ENCODE data around the gene LONRF3.
"Not testable (repeated sequence)": the region's sequence is repeated elsewhere in the genome, so short reads cannot be mapped to it uniquely, and the experiment has no call there.

DNA sequence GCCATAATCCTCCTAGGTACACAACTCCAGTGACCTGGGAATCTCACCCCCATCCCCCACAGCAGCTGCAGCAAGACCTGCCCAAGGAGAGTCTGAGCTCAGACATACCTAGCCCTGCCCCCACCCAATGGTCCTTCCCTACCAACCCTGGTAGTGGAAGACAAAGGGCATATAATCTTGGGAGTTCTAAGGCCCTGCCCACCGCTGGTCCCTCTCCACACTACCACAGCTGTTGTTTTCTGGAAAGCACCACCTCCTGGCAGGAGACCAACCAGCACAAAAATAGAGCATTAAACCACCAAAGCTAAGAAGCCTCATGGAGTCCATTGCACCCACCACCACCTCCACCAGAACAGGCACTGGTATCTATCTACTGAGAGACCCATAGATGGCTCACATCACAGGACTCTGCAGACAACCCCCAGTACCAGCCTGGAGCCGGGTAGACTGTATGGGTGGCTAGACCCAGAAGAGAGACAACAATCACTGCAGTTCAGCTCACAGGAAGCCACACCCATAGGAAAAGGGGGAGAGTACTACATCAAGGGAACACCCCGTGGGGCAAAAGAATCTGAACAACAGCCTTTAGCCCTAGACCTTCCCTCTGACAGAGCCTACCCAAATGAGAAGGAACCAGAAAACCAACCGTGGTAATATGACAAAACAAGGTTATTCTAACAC, 18.2 kb downstream of the LONRF3 start:
- not testable (repeated sequence) for TF ChIP-seq RNF2 (IDR thresholded peaks at IDR 0.05; ENCODE audit: borderline replicate concordance, low read depth, low read length, missing control alignments, poor library complexity, severe bottlenecking); POLR2AphosphoS5 (IDR thresholded peaks at IDR 0.05; ENCODE audit: low read depth, low read length); RXRA (IDR thresholded peaks at IDR 0.05; ENCODE audit: insufficient read depth, low read depth, low read length); SUZ12 (IDR thresholded peaks at IDR 0.05; ENCODE audit: low read length)
